IMR-90 (cell line): ENCODE measurements around the gene PKHD1. TPM values are rescaled to one million over a fixed set of nuclear protein-coding genes. Genes with fewer than 3 reads are reported as not detected.

Experiments
- ATAC-seq: fragments of 200-7000 bp; cut with Tn5 transposase; 2 replicates; pipeline ENCODE4 v1.9.1; 2020; ENCODE audit warnings: low read depth, mild to moderate bottlenecking, moderate library complexity
- BruUV-seq: library from RNA; stranded (reverse); fragments of 400-500 nt; replicated peaks from 2 replicates; lab custom pipeline; 2021; lab: Mats Ljungman, UMichigan
- CTCF ChIA-PET: fragments of 300-600 bp; formaldehyde crosslinking; extraction: SDS; loops from one replicate; lab custom pipeline; 2021; ENCODE audit warnings: antibody characterized with exemption; lab: Yijun Ruan, JAX
- POLR2A ChIA-PET: fragments of 300-600 bp; sonication (Branson Sonifier 250); formaldehyde crosslinking; loops from one replicate; lab custom pipeline; 2022; ENCODE audit warnings: antibody characterized with exemption; ENCODE audit not compliant: unreplicated experiment; lab: Charles Lee
- DNase-seq: peaks from one replicate; pipeline ENCODE4 v3.0.0; 2013
- H2AFZ ChIP-seq: replicated peaks from 2 replicates; pipeline ENCODE3; 2013; ENCODE audit warnings: low read length, mild to moderate bottlenecking; ENCODE audit not compliant: poor library complexity
- H2AK5ac ChIP-seq: 2 replicates; pipeline ENCODE4 v1.6.1; 2013; ENCODE audit warnings: low read depth, low read length, inconsistent platforms
- H2AK9ac ChIP-seq: replicated peaks from 2 replicates; pipeline ENCODE3; 2013; ENCODE audit warnings: mild to moderate bottlenecking, low read depth, low read length, moderate library complexity; ENCODE audit not compliant: poor library complexity
- H2BK120ac ChIP-seq: 2 replicates; pipeline ENCODE4 v1.6.1; 2013; ENCODE audit warnings: low read depth, low read length, inconsistent platforms
- H2BK15ac ChIP-seq: 3 replicates; pipeline ENCODE4 v1.6.1; 2013; ENCODE audit warnings: low read depth, low read length, inconsistent platforms
- H2BK20ac ChIP-seq: 2 replicates; pipeline ENCODE4 v1.6.1; 2013; ENCODE audit warnings: low read depth, mild to moderate bottlenecking, inconsistent platforms, low read length, moderate library complexity
- H2BK5ac ChIP-seq: 2 replicates; pipeline ENCODE4 v1.6.1; 2013; ENCODE audit warnings: mild to moderate bottlenecking, low read depth, low read length, inconsistent platforms; ENCODE audit not compliant: poor library complexity, severe bottlenecking
- H3K14ac ChIP-seq: replicated peaks from 2 replicates; pipeline ENCODE4 v1.6.1; 2013; ENCODE audit warnings: low read depth, low read length, inconsistent platforms
- H3K18ac ChIP-seq: 2 replicates; pipeline ENCODE4 v1.6.1; 2013; ENCODE audit warnings: low read depth, low read length, control low read depth
- H3K23ac ChIP-seq: 2 replicates; pipeline ENCODE4 v1.6.1; 2013; ENCODE audit warnings: low read depth, low read length, inconsistent platforms
- H3K27ac ChIP-seq: 2 replicates; pipeline ENCODE4 v1.5.1; 2013; ENCODE audit warnings: mild to moderate bottlenecking, control low read depth, low read length; ENCODE audit not compliant: insufficient read depth
- H3K27me3 ChIP-seq: 2 replicates; pipeline ENCODE4 v1.6.1; 2013; ENCODE audit warnings: low read length; ENCODE audit not compliant: control insufficient read depth, insufficient read depth
- H3K36me3 ChIP-seq: 2 replicates; pipeline ENCODE4 v1.6.1; 2013; ENCODE audit warnings: low read length, mixed read lengths; ENCODE audit not compliant: control insufficient read depth, insufficient read depth
- H3K4ac ChIP-seq: 2 replicates; pipeline ENCODE4 v1.6.1; 2013; ENCODE audit warnings: low read depth, low read length, inconsistent platforms
- H3K4me1 ChIP-seq: 2 replicates; pipeline ENCODE4 v1.6.1; 2013; ENCODE audit warnings: low read length, mixed read lengths; ENCODE audit not compliant: control insufficient read depth, insufficient read depth
- H3K4me2 ChIP-seq: 2 replicates; pipeline ENCODE4 v1.6.1; 2013; ENCODE audit warnings: low read depth, mild to moderate bottlenecking, control low read depth, low read length, moderate library complexity
- H3K4me3 ChIP-seq: 2 replicates; pipeline ENCODE4 v1.5.1; 2013; ENCODE audit warnings: low read depth, mild to moderate bottlenecking, control low read depth, low read length, moderate library complexity; ENCODE audit not compliant: insufficient read depth
- H3K56ac ChIP-seq: 2 replicates; pipeline ENCODE4 v1.6.1; 2013; ENCODE audit warnings: low read length, inconsistent platforms; ENCODE audit not compliant: insufficient read depth; ENCODE audit errors: extremely low read depth
- H3K79me1 ChIP-seq, 2 experiments: 2 replicates each; pipeline ENCODE4 v1.6.1; 2013; ENCODE audit warnings: low read length in 2 of 2, inconsistent platforms in 1 of 2, low read depth in 1 of 2
- H3K9ac ChIP-seq: 2 replicates; pipeline ENCODE4 v1.6.1; 2013; ENCODE audit warnings: low read depth, low read length, control low read depth
- H3K9me1 ChIP-seq: 2 replicates; pipeline ENCODE4 v1.6.1; 2013; ENCODE audit warnings: low read length, inconsistent platforms; ENCODE audit not compliant: insufficient read depth
- H3K9me3 ChIP-seq: 2 replicates; pipeline ENCODE4 v1.6.1; 2013; ENCODE audit warnings: low read length; ENCODE audit not compliant: control insufficient read depth, insufficient read depth
- H4K20me1 ChIP-seq: 2 replicates; pipeline ENCODE4 v1.6.1; 2013; ENCODE audit warnings: low read length, inconsistent platforms; ENCODE audit not compliant: insufficient read depth
- H4K5ac ChIP-seq: 2 replicates; pipeline ENCODE4 v1.6.1; 2013; ENCODE audit warnings: mild to moderate bottlenecking, low read depth, low read length, control low read depth
- H4K8ac ChIP-seq, 2 experiments: 2 replicates each; pipeline ENCODE4 v1.6.1; 2013; ENCODE audit warnings: low read depth in 2 of 2, low read length in 2 of 2, control low read depth in 1 of 2, inconsistent platforms in 1 of 2
- H4K91ac ChIP-seq: 2 replicates; pipeline ENCODE4 v1.6.1; 2013; ENCODE audit warnings: low read depth, low read length, inconsistent platforms; ENCODE audit not compliant: insufficient read depth
- CEBPB ChIP-seq: IDR thresholded peaks from 2 replicates; pipeline ENCODE4 v1.6.1; 2012; ENCODE audit warnings: low read depth, low read length, improper control_type of control experiment
- CHD1 ChIP-seq: IDR thresholded peaks from 2 replicates; pipeline ENCODE4 v1.6.1; 2012; ENCODE audit warnings: low read depth, low read length, improper control_type of control experiment
- FOS ChIP-seq: fragments of 150-350 bp; IDR thresholded peaks from 2 replicates; pipeline ENCODE4 v1.6.1; 2016; ENCODE audit warnings: low read depth, low read length
- MAZ ChIP-seq: IDR thresholded peaks from 2 replicates; pipeline ENCODE4 v1.6.1; 2012; ENCODE audit warnings: low read depth, mild to moderate bottlenecking, low read length, improper control_type of control experiment, moderate library complexity, borderline replicate concordance
- MXI1 ChIP-seq: IDR thresholded peaks from 2 replicates; pipeline ENCODE4 v1.6.1; 2012; ENCODE audit warnings: low read depth, mild to moderate bottlenecking, low read length, moderate library complexity, borderline replicate concordance
- RAD21 ChIP-seq: IDR thresholded peaks from 2 replicates; pipeline ENCODE4 v1.6.1; 2012; ENCODE audit warnings: low read length, improper control_type of control experiment
- RCOR1 ChIP-seq: IDR thresholded peaks from 2 replicates; pipeline ENCODE4 v1.6.1; 2012; ENCODE audit warnings: mild to moderate bottlenecking, low read length, improper control_type of control experiment; ENCODE audit not compliant: insufficient replicate concordance
- RFX5 ChIP-seq: IDR thresholded peaks from 2 replicates; pipeline ENCODE4 v1.8.0; 2012; ENCODE audit warnings: low read depth, mild to moderate bottlenecking, low read length, moderate library complexity
- SMC3 ChIP-seq: fragments of 150-350 bp; IDR thresholded peaks from 2 replicates; pipeline ENCODE4 v1.6.1; 2016; ENCODE audit warnings: low read depth, mild to moderate bottlenecking, antibody characterized with exemption, low read length, moderate library complexity
- WGBS, 2 experiments: methylation state at CpG; one replicate each; pipeline versions ENCODE4 v1.1.5 to v1.1.7; 2013; ENCODE audit warnings: missing lambda C conversion rate in 2 of 2; ENCODE audit not compliant: insufficient read length in 1 of 2; ENCODE audit errors: extremely low coverage in 2 of 2; 5-methylcytosine and 5-hydroxymethylcytosine counted together
- dilution Hi-C: fragments of 300-500 bp; cut with HindIII; formaldehyde crosslinking; loops from one replicate; pipeline ENCODE4 v1.14.3; 2018; ENCODE audit warnings: low sequenced_read_pairs; ENCODE audit not compliant: unreplicated experiment
- in situ Hi-C: fragments of 300-500 bp; cut with MboI; formaldehyde crosslinking; loops from 3 replicates; pipeline ENCODE4 v1.14.3; 2019; ENCODE audit warnings: low sequenced_read_pairs, inconsistent platforms, mixed read lengths
- intact Hi-C: fragments of 100-400 bp; cut with micrococcal nuclease; formaldehyde crosslinking; loops from 2 replicates; pipeline ENCODE4 v1.10.0; 2022
- polyA plus RNA-seq, 3 experiments: library from polyadenylated mRNA; depleted of rRNA; stranded (reverse); fragments of >200 nt; gene quantifications; 2 replicates each; pipeline ENCODE4 v1.2.3, GENCODE V29; 2012; ENCODE audit warnings: low replicate concordance in 1 of 3
- total RNA-seq: library from RNA; depleted of rRNA; stranded (reverse); fragments of >200 nt; gene quantifications from 2 replicates; pipeline ENCODE4 v1.2.3, GENCODE V29; 2012
- TF ChIP-seq, protein P1 (sequence below): conservative IDR thresholded peaks from 2 replicates; pipeline ENCODE4 v1.5.1; 2012; ENCODE audit warnings: mild to moderate bottlenecking, low read depth, low read length, improper control_type of control experiment
- TF ChIP-seq, protein P2 (sequence below): fragments of 150-350 bp; IDR thresholded peaks from 2 replicates; pipeline ENCODE4 v1.6.1; 2016; ENCODE audit warnings: low read depth, mild to moderate bottlenecking, low read length, moderate library complexity, borderline replicate concordance

PKHD1 gene
- total and polyA plus RNA-seq, 2 of the 4 experiments (the other 2 are of a cell fraction), result not detected

DNA sequence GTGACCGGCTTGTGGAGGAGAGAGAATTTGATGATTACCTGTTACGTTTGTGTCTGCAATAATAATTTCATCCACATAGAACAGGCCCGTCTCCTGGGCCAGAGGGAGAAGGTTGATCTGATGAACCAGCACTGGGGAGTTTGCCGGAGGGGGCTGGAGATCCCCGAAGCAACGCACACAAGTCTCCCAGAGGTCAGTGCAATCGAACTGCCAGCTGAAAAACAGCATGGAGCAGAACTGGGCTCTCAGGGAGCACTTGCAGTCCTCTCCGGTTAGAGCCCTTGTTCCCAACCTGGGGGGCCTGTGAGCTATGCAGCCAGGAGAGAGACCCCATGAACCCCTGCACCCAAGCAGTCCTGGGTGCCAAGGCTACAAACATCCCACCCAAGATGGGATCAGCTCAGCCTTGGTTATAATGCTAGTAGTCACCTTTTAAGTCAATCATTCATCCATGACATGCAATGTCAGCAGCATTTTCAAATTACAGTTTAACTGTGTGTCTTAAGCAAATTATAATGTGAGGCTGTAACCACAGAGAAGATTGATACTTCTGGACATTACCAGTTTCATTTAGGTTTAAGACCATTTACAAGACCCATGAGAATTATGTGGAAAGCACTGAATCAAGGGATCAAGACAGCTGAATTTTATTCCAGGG is 34.2 kb downstream of the PKHD1 start:
- Histone ChIP-seq H2AK9ac (no peak overlapping the region), H2BK20ac (no peak overlapping the region), H2BK120ac (no peak overlapping the region), H3K79me1 (no peaks in the 10 kb centered on the region), H3K36me3 (no peaks in the 10 kb centered on the region), H3K56ac (no peak overlapping the region), H2BK5ac (no peak overlapping the region), H4K8ac (no peak overlapping the region), H3K4me2 (no peak overlapping the region), H3K9me3 (no peaks in the 10 kb centered on the region), H2BK15ac (no peak overlapping the region), H4K20me1 (no peaks in the 10 kb centered on the region), H2AK5ac (no peak overlapping the region), H2AFZ (no peak overlapping the region), H3K4ac (no peak overlapping the region), H3K4me3 (no peak overlapping the region), H3K14ac (no peak overlapping the region), H3K9me1 (no peaks in the 10 kb centered on the region), H4K91ac (no peak overlapping the region), H3K27ac (no peak overlapping the region), H3K18ac (no peak overlapping the region), H3K4me1 (no peaks in the 10 kb centered on the region), H3K23ac (no peak overlapping the region), H3K27me3 (no peaks in the 10 kb centered on the region), H3K9ac (no peak overlapping the region), H4K5ac (no peak overlapping the region)
- CTCF ChIA-PET, result no interaction called here
- BruUV-seq, result no TSS peak
- WGBS, 2 experiments, result 28% methylated on average over 4 of the region's 8 CpGs; no CpG with 5 or more reads in 1 of the 2 experiments
- TF ChIP-seq CEBPB, result no peak
- TF ChIP-seq CHD1, result no peak
- TF ChIP-seq, protein P1, sequence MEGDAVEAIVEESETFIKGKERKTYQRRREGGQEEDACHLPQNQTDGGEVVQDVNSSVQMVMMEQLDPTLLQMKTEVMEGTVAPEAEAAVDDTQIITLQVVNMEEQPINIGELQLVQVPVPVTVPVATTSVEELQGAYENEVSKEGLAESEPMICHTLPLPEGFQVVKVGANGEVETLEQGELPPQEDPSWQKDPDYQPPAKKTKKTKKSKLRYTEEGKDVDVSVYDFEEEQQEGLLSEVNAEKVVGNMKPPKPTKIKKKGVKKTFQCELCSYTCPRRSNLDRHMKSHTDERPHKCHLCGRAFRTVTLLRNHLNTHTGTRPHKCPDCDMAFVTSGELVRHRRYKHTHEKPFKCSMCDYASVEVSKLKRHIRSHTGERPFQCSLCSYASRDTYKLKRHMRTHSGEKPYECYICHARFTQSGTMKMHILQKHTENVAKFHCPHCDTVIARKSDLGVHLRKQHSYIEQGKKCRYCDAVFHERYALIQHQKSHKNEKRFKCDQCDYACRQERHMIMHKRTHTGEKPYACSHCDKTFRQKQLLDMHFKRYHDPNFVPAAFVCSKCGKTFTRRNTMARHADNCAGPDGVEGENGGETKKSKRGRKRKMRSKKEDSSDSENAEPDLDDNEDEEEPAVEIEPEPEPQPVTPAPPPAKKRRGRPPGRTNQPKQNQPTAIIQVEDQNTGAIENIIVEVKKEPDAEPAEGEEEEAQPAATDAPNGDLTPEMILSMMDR, result no peak
- no peak for TF ChIP-seq RAD21
- no peak for TF ChIP-seq SMC3
- TF ChIP-seq FOS, result no peak
- TF ChIP-seq MAZ, result no peak
- TF ChIP-seq, protein P2, sequence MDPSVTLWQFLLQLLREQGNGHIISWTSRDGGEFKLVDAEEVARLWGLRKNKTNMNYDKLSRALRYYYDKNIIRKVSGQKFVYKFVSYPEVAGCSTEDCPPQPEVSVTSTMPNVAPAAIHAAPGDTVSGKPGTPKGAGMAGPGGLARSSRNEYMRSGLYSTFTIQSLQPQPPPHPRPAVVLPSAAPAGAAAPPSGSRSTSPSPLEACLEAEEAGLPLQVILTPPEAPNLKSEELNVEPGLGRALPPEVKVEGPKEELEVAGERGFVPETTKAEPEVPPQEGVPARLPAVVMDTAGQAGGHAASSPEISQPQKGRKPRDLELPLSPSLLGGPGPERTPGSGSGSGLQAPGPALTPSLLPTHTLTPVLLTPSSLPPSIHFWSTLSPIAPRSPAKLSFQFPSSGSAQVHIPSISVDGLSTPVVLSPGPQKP, result no peak
- no peak for TF ChIP-seq RFX5
- no peak for TF ChIP-seq RCOR1
- TF ChIP-seq MXI1, result no peak
- DNase-seq, result no peak
- POLR2A ChIA-PET, result no interaction called here
- in situ Hi-C loops (no loop called here), intact Hi-C loops (no loop called here), dilution Hi-C loops (no loop called here)
- ATAC-seq, result no peak
